IMR-90 (cell line): ENCODE results near the gene CXADR. TPM values are rescaled to one million over a fixed set of nuclear protein-coding genes. Genes with fewer than 3 reads are reported as not detected.

Experiments used
- ATAC-seq: fragments of 200-7000 bp; cut with Tn5 transposase; 2 replicates; pipeline ENCODE4 v1.9.1; 2020; ENCODE audit warnings: low read depth, mild to moderate bottlenecking, moderate library complexity
- BruUV-seq: library from RNA; stranded (reverse); fragments of 400-500 nt; replicated peaks from 2 replicates; lab custom pipeline; 2021; lab: Mats Ljungman, UMichigan
- CTCF ChIA-PET: fragments of 300-600 bp; formaldehyde crosslinking; extraction: SDS; loops from one replicate; lab custom pipeline; 2021; ENCODE audit warnings: antibody characterized with exemption; lab: Yijun Ruan, JAX
- POLR2A ChIA-PET: fragments of 300-600 bp; sonication (Branson Sonifier 250); formaldehyde crosslinking; loops from one replicate; lab custom pipeline; 2022; ENCODE audit warnings: antibody characterized with exemption; ENCODE audit not compliant: unreplicated experiment; lab: Charles Lee
- DNase-seq: peaks from one replicate; pipeline ENCODE4 v3.0.0; 2013
- H2AFZ ChIP-seq: replicated peaks from 2 replicates; pipeline ENCODE3; 2013; ENCODE audit warnings: low read length, mild to moderate bottlenecking; ENCODE audit not compliant: poor library complexity
- H2AK5ac ChIP-seq: 2 replicates; pipeline ENCODE4 v1.6.1; 2013; ENCODE audit warnings: low read depth, low read length, inconsistent platforms
- H2AK9ac ChIP-seq: replicated peaks from 2 replicates; pipeline ENCODE3; 2013; ENCODE audit warnings: mild to moderate bottlenecking, low read depth, low read length, moderate library complexity; ENCODE audit not compliant: poor library complexity
- H2BK120ac ChIP-seq: 2 replicates; pipeline ENCODE4 v1.6.1; 2013; ENCODE audit warnings: low read depth, low read length, inconsistent platforms
- H2BK15ac ChIP-seq: 3 replicates; pipeline ENCODE4 v1.6.1; 2013; ENCODE audit warnings: low read depth, low read length, inconsistent platforms
- H2BK20ac ChIP-seq: 2 replicates; pipeline ENCODE4 v1.6.1; 2013; ENCODE audit warnings: low read depth, mild to moderate bottlenecking, inconsistent platforms, low read length, moderate library complexity
- H2BK5ac ChIP-seq: 2 replicates; pipeline ENCODE4 v1.6.1; 2013; ENCODE audit warnings: mild to moderate bottlenecking, low read depth, low read length, inconsistent platforms; ENCODE audit not compliant: poor library complexity, severe bottlenecking
- H3K14ac ChIP-seq: replicated peaks from 2 replicates; pipeline ENCODE4 v1.6.1; 2013; ENCODE audit warnings: low read depth, low read length, inconsistent platforms
- H3K18ac ChIP-seq: 2 replicates; pipeline ENCODE4 v1.6.1; 2013; ENCODE audit warnings: low read depth, low read length, control low read depth
- H3K23ac ChIP-seq: 2 replicates; pipeline ENCODE4 v1.6.1; 2013; ENCODE audit warnings: low read depth, low read length, inconsistent platforms
- H3K27ac ChIP-seq: 2 replicates; pipeline ENCODE4 v1.5.1; 2013; ENCODE audit warnings: mild to moderate bottlenecking, control low read depth, low read length; ENCODE audit not compliant: insufficient read depth
- H3K27me3 ChIP-seq: 2 replicates; pipeline ENCODE4 v1.6.1; 2013; ENCODE audit warnings: low read length; ENCODE audit not compliant: control insufficient read depth, insufficient read depth
- H3K36me3 ChIP-seq: 2 replicates; pipeline ENCODE4 v1.6.1; 2013; ENCODE audit warnings: low read length, mixed read lengths; ENCODE audit not compliant: control insufficient read depth, insufficient read depth
- H3K4ac ChIP-seq: 2 replicates; pipeline ENCODE4 v1.6.1; 2013; ENCODE audit warnings: low read depth, low read length, inconsistent platforms
- H3K4me1 ChIP-seq: 2 replicates; pipeline ENCODE4 v1.6.1; 2013; ENCODE audit warnings: low read length, mixed read lengths; ENCODE audit not compliant: control insufficient read depth, insufficient read depth
- H3K4me2 ChIP-seq: 2 replicates; pipeline ENCODE4 v1.6.1; 2013; ENCODE audit warnings: low read depth, mild to moderate bottlenecking, control low read depth, low read length, moderate library complexity
- H3K4me3 ChIP-seq: 2 replicates; pipeline ENCODE4 v1.5.1; 2013; ENCODE audit warnings: low read depth, mild to moderate bottlenecking, control low read depth, low read length, moderate library complexity; ENCODE audit not compliant: insufficient read depth
- H3K56ac ChIP-seq: 2 replicates; pipeline ENCODE4 v1.6.1; 2013; ENCODE audit warnings: low read length, inconsistent platforms; ENCODE audit not compliant: insufficient read depth; ENCODE audit errors: extremely low read depth
- H3K79me1 ChIP-seq, 2 experiments: 2 replicates each; pipeline ENCODE4 v1.6.1; 2013; ENCODE audit warnings: low read length in 2 of 2, inconsistent platforms in 1 of 2, low read depth in 1 of 2
- H3K9ac ChIP-seq: 2 replicates; pipeline ENCODE4 v1.6.1; 2013; ENCODE audit warnings: low read depth, low read length, control low read depth
- H3K9me1 ChIP-seq: 2 replicates; pipeline ENCODE4 v1.6.1; 2013; ENCODE audit warnings: low read length, inconsistent platforms; ENCODE audit not compliant: insufficient read depth
- H3K9me3 ChIP-seq: 2 replicates; pipeline ENCODE4 v1.6.1; 2013; ENCODE audit warnings: low read length; ENCODE audit not compliant: control insufficient read depth, insufficient read depth
- H4K20me1 ChIP-seq: 2 replicates; pipeline ENCODE4 v1.6.1; 2013; ENCODE audit warnings: low read length, inconsistent platforms; ENCODE audit not compliant: insufficient read depth
- H4K5ac ChIP-seq: 2 replicates; pipeline ENCODE4 v1.6.1; 2013; ENCODE audit warnings: mild to moderate bottlenecking, low read depth, low read length, control low read depth
- H4K8ac ChIP-seq, 2 experiments: 2 replicates each; pipeline ENCODE4 v1.6.1; 2013; ENCODE audit warnings: low read depth in 2 of 2, low read length in 2 of 2, control low read depth in 1 of 2, inconsistent platforms in 1 of 2
- H4K91ac ChIP-seq: 2 replicates; pipeline ENCODE4 v1.6.1; 2013; ENCODE audit warnings: low read depth, low read length, inconsistent platforms; ENCODE audit not compliant: insufficient read depth
- BHLHE40 ChIP-seq: fragments of 150-350 bp; IDR thresholded peaks from 2 replicates; pipeline ENCODE4 v1.6.1; 2016; ENCODE audit warnings: mild to moderate bottlenecking, low read depth, low read length
- MAZ ChIP-seq: IDR thresholded peaks from 2 replicates; pipeline ENCODE4 v1.6.1; 2012; ENCODE audit warnings: low read depth, mild to moderate bottlenecking, low read length, improper control_type of control experiment, moderate library complexity, borderline replicate concordance
- RAD21 ChIP-seq: IDR thresholded peaks from 2 replicates; pipeline ENCODE4 v1.6.1; 2012; ENCODE audit warnings: low read length, improper control_type of control experiment
- RFX5 ChIP-seq: IDR thresholded peaks from 2 replicates; pipeline ENCODE4 v1.8.0; 2012; ENCODE audit warnings: low read depth, mild to moderate bottlenecking, low read length, moderate library complexity
- USF2 ChIP-seq: fragments of 150-350 bp; IDR thresholded peaks from 2 replicates; pipeline ENCODE4 v1.6.1; 2017; ENCODE audit warnings: mild to moderate bottlenecking, antibody characterized with exemption, low read length, low read depth
- WGBS, 2 experiments: methylation state at CpG; one replicate each; pipeline versions ENCODE4 v1.1.5 to v1.1.7; 2013; ENCODE audit warnings: missing lambda C conversion rate in 2 of 2; ENCODE audit not compliant: insufficient read length in 1 of 2; ENCODE audit errors: extremely low coverage in 2 of 2; 5-methylcytosine and 5-hydroxymethylcytosine counted together
- dilution Hi-C: fragments of 300-500 bp; cut with HindIII; formaldehyde crosslinking; loops from one replicate; pipeline ENCODE4 v1.14.3; 2018; ENCODE audit warnings: low sequenced_read_pairs; ENCODE audit not compliant: unreplicated experiment
- in situ Hi-C: fragments of 300-500 bp; cut with MboI; formaldehyde crosslinking; loops from 3 replicates; pipeline ENCODE4 v1.14.3; 2019; ENCODE audit warnings: low sequenced_read_pairs, inconsistent platforms, mixed read lengths
- intact Hi-C: fragments of 100-400 bp; cut with micrococcal nuclease; formaldehyde crosslinking; loops from 2 replicates; pipeline ENCODE4 v1.10.0; 2022
- polyA plus RNA-seq, 3 experiments: library from polyadenylated mRNA; depleted of rRNA; stranded (reverse); fragments of >200 nt; gene quantifications; 2 replicates each; pipeline ENCODE4 v1.2.3, GENCODE V29; 2012; ENCODE audit warnings: low replicate concordance in 1 of 3
- total RNA-seq: library from RNA; depleted of rRNA; stranded (reverse); fragments of >200 nt; gene quantifications from 2 replicates; pipeline ENCODE4 v1.2.3, GENCODE V29; 2012

The CXADR gene
- total and polyA plus RNA-seq, 2 of the 4 experiments (the other 2 are of a cell fraction): 0.21 to 1.1 TPM

- Histone ChIP-seq H3K56ac (no peak overlapping the region), H2BK15ac (no peak overlapping the region), H3K4ac (no peak overlapping the region), H3K9ac (no peak overlapping the region), H2BK20ac (no peak overlapping the region), H3K23ac (no peak overlapping the region), H4K91ac (no peak overlapping the region), H2BK5ac (no peak overlapping the region), H3K27me3 (no peaks in the 10 kb centered on the region), H3K79me1 (peaks cover 16 to 19% of the 10 kb centered on the region in 2 experiments), H3K18ac (no peak overlapping the region), H3K36me3 (peaks cover 20% of the 10 kb centered on the region), H3K4me3 (no peak overlapping the region), H3K27ac (no peak overlapping the region), H3K9me3 (no peaks in the 10 kb centered on the region), H3K14ac (no peak overlapping the region), H4K8ac (no peak overlapping the region), H4K5ac (no peak overlapping the region), H2AK9ac (no peak overlapping the region), H4K20me1 (peaks cover 6% of the 10 kb centered on the region; the same call in 1 of the 2 replicates), H2AK5ac (no peak overlapping the region), H2AFZ (no peak overlapping the region), H2BK120ac (no peak overlapping the region), H3K9me1 (no peaks in the 10 kb centered on the region; the same call in 1 of the 2 replicates), H3K4me1 (peaks cover 4% of the 10 kb centered on the region; the same call in 1 of the 2 replicates), H3K4me2 (no peak overlapping the region)
- TF ChIP-seq USF2: no peak
- no peak for TF ChIP-seq RFX5
- TF ChIP-seq BHLHE40: no peak
- no peak for TF ChIP-seq RAD21
- no peak for TF ChIP-seq MAZ
- dilution Hi-C loops: no loop called here
- DNase-seq (no peak), ATAC-seq (no peak)
- 100% methylated on average over 1 of the region's 3 CpGs; no CpG with 5 or more reads in 1 of the 2 experiments for WGBS, 2 experiments
- no TSS peak for BruUV-seq
- CTCF ChIA-PET: interaction anchor here (0.6 to 1.0 kb wide), 2 partner anchors 12 to 211 kb away, joined by 3 read pairs; no protein-coding TSS in a partner anchor
- intact Hi-C loops: no loop called here
- POLR2A ChIA-PET: interaction anchor here (0.6 kb wide), 1 partner anchor 969 kb away, joined by 3 read pairs; no protein-coding TSS in a partner anchor
- in situ Hi-C loops: no loop called here
These were observed 85.6 kb downstream of the CXADR start for GRCh38 chr21:17598437-17598836.
